ELF-1 (cell line): ENCODE measurements around the gene TSPAN9.
A peak's percentile ranks its signal among the peaks of the same experiment; 100 is the strongest.

Experiments
- DNase-seq: peaks from one replicate; pipeline ENCODE4 v3.0.0-alpha.2; 2016; ENCODE audit warnings: low read depth, low spot score

The TSPAN9 gene

GRCh38 chr12:3313675-3314663 lies 236.8 kb downstream of the TSPAN9 start:
- no peak for DNase-seq

GRCh38 chr12:3315201-3315661 lies 238.1 kb downstream of the TSPAN9 start:
- peak; percentile 96 for DNase-seq

GRCh38 chr12:3316776-3317480 lies 239.7 kb downstream of the TSPAN9 start:
- DNase-seq, result no peak

- DNase-seq, result no peak
These were observed 240.3 kb downstream of the TSPAN9 start for GRCh38 chr12:3317481-3317815.

- DNase-seq, result no peak
These were observed 240.8 kb downstream of the TSPAN9 start for GRCh38 chr12:3317841-3318501.

- no peak for DNase-seq
These were observed 242.7 kb downstream of the TSPAN9 start for GRCh38 chr12:3319723-3320492.

GRCh38 chr12:3320881-3321509 lies 243.8 kb downstream of the TSPAN9 start:
- no peak for DNase-seq

GRCh38 chr12:3321881-3322280 lies 244.7 kb downstream of the TSPAN9 start:
- DNase-seq, result no peak

GRCh38 chr12:3323002-3323685 lies 246.0 kb downstream of the TSPAN9 start:
- DNase-seq, result no peak

GRCh38 chr12:3325736-3326135 lies 248.6 kb downstream of the TSPAN9 start:
- DNase-seq, result no peak

GRCh38 chr12:3326156-3326849 lies 249.1 kb downstream of the TSPAN9 start:
- no peak for DNase-seq

- no peak for DNase-seq
These were observed 249.9 kb downstream of the TSPAN9 start for GRCh38 chr12:3326850-3327780.

- DNase-seq, result peak; percentile 54
These were observed 250.9 kb downstream of the TSPAN9 start for GRCh38 chr12:3328081-3328480.

GRCh38 chr12:3328571-3328970 lies 251.4 kb downstream of the TSPAN9 start:
- no peak for DNase-seq

- no peak for DNase-seq
These were observed 252.2 kb downstream of the TSPAN9 start for GRCh38 chr12:3329361-3329760.

GRCh38 chr12:3330976-3331510 lies 253.9 kb downstream of the TSPAN9 start:
- no peak for DNase-seq

GRCh38 chr12:3332188-3332587 lies 255.0 kb downstream of the TSPAN9 start:
- no peak for DNase-seq

- peak; percentile 84 for DNase-seq
These were observed 256.4 kb downstream of the TSPAN9 start for GRCh38 chr12:3333583-3333982.
